ENCODE data around the gene SLC2A14.

- TF ChIP-seq POLR2A (IDR thresholded peaks at IDR 0.05) (no peak), CTCF (IDR thresholded peaks at IDR 0.05) (no peak), POLR2AphosphoS5 (IDR thresholded peaks at IDR 0.05) (no peak), EP300 (IDR thresholded peaks at IDR 0.05) (no peak)
Observed at GRCh38 chr12:7916936-7917335, 44.2 kb upstream of the SLC2A14 start.

Measured in suprapubic skin (tissue), 4 donors.